H1 (cell line): ENCODE measurements around the gene RTN4RL2. TPM values are rescaled to one million over a fixed set of nuclear protein-coding genes. Genes with fewer than 3 reads are reported as not detected.

ENCODE experiments used
- BACH1 ChIP-seq: IDR thresholded peaks from 2 replicates; pipeline ENCODE4 v1.6.1; 2012; ENCODE audit warnings: low read length, improper control_type of control experiment
- CHD7 ChIP-seq: fragments of 300-600 bp; sonication (generic); IDR thresholded peaks from 2 replicates; pipeline ENCODE4 v1.7.1; 2012; ENCODE audit warnings: low read length, moderate library complexity, mild to moderate bottlenecking, inconsistent platforms; ENCODE audit not compliant: insufficient replicate concordance
- EGR1 ChIP-seq: IDR thresholded peaks from 2 replicates; pipeline ENCODE4 v1.6.1; 2011; ENCODE audit warnings: low read depth, low read length, borderline replicate concordance
- FOSL1 ChIP-seq: IDR thresholded peaks from 2 replicates; pipeline ENCODE4 v1.6.1; 2011; ENCODE audit warnings: mild to moderate bottlenecking, low read depth, low read length, moderate library complexity; ENCODE audit not compliant: insufficient read depth
- NANOG ChIP-seq: IDR thresholded peaks from 2 replicates; pipeline ENCODE4 v1.6.1; 2011; ENCODE audit warnings: low read length, low read depth, mild to moderate bottlenecking, inconsistent platforms; ENCODE audit not compliant: insufficient read depth, poor library complexity, severe bottlenecking
- RAD21 ChIP-seq, 2 experiments: IDR thresholded peaks in 1 of 2; conservative IDR thresholded peaks in 1 of 2; 2 replicates each; pipeline ENCODE4 v1.6.1; 2011; ENCODE audit warnings: low read depth in 2 of 2, low read length in 2 of 2, improper control_type of control experiment in 1 of 2, inconsistent platforms in 1 of 2, mild to moderate bottlenecking in 1 of 2, moderate library complexity in 1 of 2
- SP1 ChIP-seq: IDR thresholded peaks from 2 replicates; pipeline ENCODE4 v1.6.1; 2011; ENCODE audit warnings: low read depth, low read length
- TBP ChIP-seq: IDR thresholded peaks from 2 replicates; pipeline ENCODE4 v1.6.1; 2011; ENCODE audit warnings: low read depth, low read length, improper control_type of control experiment
- polyA plus RNA-seq, 7 experiments: library from polyadenylated mRNA; depleted of rRNA in 3 of 7; stranded (reverse) in 5 of 7; unstranded in 2 of 7; fragments of >200 nt in 5 of 7; fragments of 200-250 nt in 2 of 7; gene quantifications; 1 replicate in 5 of 7; 2 replicates in 1 of 7; 4 replicates in 1 of 7; pipeline versions ENCODE4 v1.2.1 to v1.2.3, GENCODE V29; 2011 to 2013; ENCODE audit warnings: missing spikeins in 2 of 7, mixed read lengths in 2 of 7
- total RNA-seq: library from RNA; stranded (reverse); fragmentation: NEBNext Ultra II Directional; extraction: Animal tissue kit (Norgen Biotek cat#: 25700); gene quantifications from 2 replicates; pipeline ENCODE4 v1.2.1, GENCODE V29; 2021
- TF ChIP-seq, protein P1 (sequence below): IDR thresholded peaks from 2 replicates; pipeline ENCODE4 v1.6.1; 2011; ENCODE audit warnings: low read depth, mild to moderate bottlenecking, low read length; ENCODE audit not compliant: insufficient read depth

The RTN4RL2 gene
- total and polyA plus RNA-seq, 2 of the 8 experiments (the other 6 are each of a cell fraction or from before 2014, with no cell fraction given), result 11.4 to 23.7 TPM

GRCh38 chr11:57418131-57418530, 42.2 kb upstream of the RTN4RL2 start (continued):
- TF ChIP-seq FOSL1 (no peak), RAD21 (IDR thresholded peaks at IDR 0.05 in 1 of 2, conservative IDR thresholded peaks at IDR 0.05 in 1 of 2; ENCODE audit: low read depth in 2 of 2, low read length in 2 of 2) (no peak), SP1 (no peak), BACH1 (no peak), TBP (no peak), NANOG (no peak), EGR1 (no peak), CHD7 (no peak)
- TF ChIP-seq, protein P1, sequence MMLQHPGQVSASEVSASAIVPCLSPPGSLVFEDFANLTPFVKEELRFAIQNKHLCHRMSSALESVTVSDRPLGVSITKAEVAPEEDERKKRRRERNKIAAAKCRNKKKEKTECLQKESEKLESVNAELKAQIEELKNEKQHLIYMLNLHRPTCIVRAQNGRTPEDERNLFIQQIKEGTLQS, result no peak
